Measurements from ENCODE around the gene MSI2.
A peak's percentile ranks its signal among the peaks of the same experiment; 100 is the strongest.

MSI2 gene

GRCh38 chr17:57589151-57590034 lies 333.1 kb downstream of the MSI2 start:
- H3K27ac ChIP-seq, result no peak overlapping the region
- TF ChIP-seq, protein P1, sequence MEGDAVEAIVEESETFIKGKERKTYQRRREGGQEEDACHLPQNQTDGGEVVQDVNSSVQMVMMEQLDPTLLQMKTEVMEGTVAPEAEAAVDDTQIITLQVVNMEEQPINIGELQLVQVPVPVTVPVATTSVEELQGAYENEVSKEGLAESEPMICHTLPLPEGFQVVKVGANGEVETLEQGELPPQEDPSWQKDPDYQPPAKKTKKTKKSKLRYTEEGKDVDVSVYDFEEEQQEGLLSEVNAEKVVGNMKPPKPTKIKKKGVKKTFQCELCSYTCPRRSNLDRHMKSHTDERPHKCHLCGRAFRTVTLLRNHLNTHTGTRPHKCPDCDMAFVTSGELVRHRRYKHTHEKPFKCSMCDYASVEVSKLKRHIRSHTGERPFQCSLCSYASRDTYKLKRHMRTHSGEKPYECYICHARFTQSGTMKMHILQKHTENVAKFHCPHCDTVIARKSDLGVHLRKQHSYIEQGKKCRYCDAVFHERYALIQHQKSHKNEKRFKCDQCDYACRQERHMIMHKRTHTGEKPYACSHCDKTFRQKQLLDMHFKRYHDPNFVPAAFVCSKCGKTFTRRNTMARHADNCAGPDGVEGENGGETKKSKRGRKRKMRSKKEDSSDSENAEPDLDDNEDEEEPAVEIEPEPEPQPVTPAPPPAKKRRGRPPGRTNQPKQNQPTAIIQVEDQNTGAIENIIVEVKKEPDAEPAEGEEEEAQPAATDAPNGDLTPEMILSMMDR (conservative IDR thresholded peaks at IDR 0.05), result no peak

DNA sequence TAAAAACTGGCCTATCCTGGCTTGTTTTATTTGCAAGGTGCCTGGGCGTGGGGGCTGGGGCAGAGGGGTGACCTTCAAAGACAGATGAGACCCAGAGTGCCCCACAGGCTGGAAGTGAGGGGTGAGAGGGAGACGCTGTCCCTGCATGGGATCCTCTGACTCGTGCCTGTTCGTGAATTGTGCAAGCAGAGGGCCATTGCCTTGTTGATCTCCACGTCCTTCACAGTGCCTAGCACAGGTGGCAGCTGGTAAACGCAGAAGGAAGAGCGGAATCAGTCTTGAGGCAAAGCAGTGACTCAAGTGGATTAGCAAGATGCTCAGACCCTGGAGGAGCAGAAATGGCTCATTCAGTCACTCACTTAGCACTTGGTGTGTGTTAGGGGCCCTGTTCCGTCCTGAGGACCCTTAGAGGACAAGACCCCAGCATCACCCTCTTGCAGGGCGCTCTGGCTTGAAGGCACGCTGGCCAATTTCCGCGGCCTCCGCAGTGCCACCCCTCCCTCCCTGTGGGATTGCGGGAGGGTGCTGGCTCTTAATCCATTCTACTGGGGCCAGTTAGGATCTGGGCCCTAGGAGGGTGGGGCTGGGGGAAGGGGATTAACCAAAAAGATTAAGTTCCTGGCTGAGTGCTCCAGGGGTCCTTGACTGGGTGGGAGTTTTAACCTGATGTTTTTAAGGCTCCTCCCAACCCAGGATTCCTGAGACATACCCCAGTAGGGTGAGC lies 337.6 kb downstream of the MSI2 start:
- H3K27ac ChIP-seq, result no peak overlapping the region
- TF ChIP-seq, protein P1 (conservative IDR thresholded peaks at IDR 0.05), result no peak

GRCh38 chr17:57594767-57595166 lies 338.4 kb downstream of the MSI2 start:
- no peak overlapping the region for H3K27ac ChIP-seq
- TF ChIP-seq, protein P1 (conservative IDR thresholded peaks at IDR 0.05), result no peak

DNA sequence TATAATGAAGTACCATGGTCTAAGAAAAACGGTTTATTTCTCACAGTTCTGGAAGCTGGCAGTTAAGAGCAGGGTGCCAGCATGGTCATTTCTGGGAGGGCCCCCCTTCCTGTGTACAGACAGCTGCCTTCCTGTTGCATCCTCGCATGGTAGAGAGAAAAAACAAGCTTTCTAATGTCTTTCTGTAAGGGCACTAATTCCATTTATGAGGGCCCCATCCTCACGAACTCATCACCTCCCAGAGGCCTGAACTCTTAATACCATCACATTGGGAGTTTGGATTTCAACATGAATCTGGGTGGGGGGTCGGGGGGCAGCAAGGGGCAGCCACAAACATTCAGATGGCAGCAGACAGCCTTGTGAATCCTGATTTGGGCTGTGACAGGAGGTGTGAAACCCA lies 339.1 kb downstream of the MSI2 start:
- H3K27ac ChIP-seq, result no peak overlapping the region
- TF ChIP-seq, protein P1 (conservative IDR thresholded peaks at IDR 0.05), result no peak

DNA sequence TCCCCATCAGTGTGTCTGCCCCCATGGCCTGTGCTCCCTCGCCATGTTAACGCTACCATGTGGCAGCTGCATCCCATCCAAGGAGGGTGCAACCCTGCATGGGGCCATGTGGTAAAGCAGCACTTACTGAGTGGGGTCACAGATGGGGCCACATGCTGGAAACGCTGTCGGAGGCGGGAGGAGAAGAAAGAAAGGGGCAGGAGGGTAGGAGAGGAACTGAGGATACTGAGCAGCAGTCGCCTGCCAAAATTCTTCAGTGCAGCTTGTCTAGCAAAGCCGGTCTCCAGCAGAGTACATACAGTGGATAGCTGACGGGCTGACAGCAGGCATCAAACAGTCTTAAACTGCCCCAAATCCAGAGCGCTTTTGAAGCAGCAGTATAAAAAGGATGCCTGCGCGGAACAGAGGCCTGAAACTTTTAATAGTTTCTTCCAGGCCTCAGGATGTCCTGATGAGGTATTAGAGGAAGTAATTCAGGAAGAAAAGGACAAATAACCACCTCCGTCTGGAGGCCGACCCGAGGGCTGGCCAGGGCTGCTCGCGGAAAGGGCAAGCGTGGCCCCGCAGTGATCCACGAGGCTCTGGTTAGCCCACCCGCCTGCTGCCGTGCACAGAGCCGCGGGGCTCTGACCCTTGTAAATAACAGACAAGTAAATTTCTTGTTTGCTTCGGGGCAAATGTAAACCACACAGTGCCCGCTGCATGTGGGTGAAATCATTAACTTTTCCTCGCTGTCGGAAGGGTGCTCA lies 339.8 kb downstream of the MSI2 start:
- no peak overlapping the region for H3K27ac ChIP-seq
- TF ChIP-seq, protein P1 (conservative IDR thresholded peaks at IDR 0.05), result no peak

DNA sequence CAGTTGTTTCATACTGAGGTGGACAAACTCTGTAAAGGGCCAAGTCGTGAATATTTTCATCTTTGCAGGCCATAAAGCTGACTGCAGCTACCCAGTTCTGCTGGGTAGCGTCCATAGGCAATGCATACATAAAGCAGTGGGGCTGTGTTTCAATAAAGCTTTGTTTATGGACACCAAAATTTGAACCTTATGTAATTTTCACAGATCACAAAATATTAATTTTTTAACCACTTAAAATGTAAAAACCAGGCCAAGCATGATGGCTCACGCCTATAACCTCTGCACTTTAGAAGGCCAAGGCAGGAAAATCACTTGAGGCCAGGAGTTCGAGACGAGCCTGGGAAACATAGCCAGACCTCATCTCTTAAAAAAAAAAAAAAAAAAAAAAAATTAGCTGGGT lies 340.8 kb downstream of the MSI2 start:
- H3K27ac ChIP-seq, result peak overlapping the region; percentile 6; the same call in 1 of the 2 replicates
- TF ChIP-seq, protein P1 (conservative IDR thresholded peaks at IDR 0.05), result no peak

Measured in VCaP (cell line).